Stimulated activated CD4-positive, alpha-beta T cell treated with anti-CD3 and anti-CD28 coated beads, TNF-alpha, amount 100 ng/mL, for 48 hours (primary cell): ENCODE measurements around the gene PRKG1.
"Not testable (repeated sequence)": the region's sequence is repeated elsewhere in the genome, so short reads cannot be mapped to it uniquely, and the experiment has no call there.

Experiments
- DNase-seq, 3 donors: peaks; one replicate each; pipeline ENCODE4 v3.0.0-alpha.2; 2020; ENCODE audit warnings: low read depth in 3 of 3

The PRKG1 gene

DNA sequence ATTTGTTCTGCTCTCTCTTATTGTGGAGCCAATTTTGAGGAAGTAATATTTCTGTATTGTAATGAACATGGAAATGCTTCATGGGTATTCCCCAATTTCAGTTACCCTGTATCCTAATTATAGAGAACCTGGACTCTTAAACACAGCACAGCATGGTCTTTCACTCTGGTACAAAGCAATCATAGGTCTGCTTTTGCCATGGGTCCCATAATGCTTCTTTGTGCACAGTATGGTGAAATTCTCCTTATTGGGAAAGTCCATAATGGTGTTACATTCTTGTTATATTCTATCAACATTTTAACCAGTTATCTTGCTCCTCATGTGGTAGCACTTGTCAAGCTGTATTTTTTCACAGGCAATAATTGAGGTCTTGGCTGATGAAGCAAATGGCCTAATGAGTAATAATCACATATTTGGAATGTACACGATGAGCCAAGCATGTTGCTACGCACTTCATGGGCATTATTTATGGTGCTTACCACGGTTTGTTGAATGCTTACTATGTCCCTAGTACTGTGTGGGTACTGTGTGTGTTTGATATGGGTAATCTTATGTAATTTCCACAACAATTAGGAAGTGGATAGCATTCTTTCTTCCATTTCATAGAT is 42.9 kb downstream of the PRKG1 start:
- DNase-seq = no peak

GRCh38 chr10:51117794-51118193 is 43.5 kb downstream of the PRKG1 start:
- no peak for DNase-seq

DNA sequence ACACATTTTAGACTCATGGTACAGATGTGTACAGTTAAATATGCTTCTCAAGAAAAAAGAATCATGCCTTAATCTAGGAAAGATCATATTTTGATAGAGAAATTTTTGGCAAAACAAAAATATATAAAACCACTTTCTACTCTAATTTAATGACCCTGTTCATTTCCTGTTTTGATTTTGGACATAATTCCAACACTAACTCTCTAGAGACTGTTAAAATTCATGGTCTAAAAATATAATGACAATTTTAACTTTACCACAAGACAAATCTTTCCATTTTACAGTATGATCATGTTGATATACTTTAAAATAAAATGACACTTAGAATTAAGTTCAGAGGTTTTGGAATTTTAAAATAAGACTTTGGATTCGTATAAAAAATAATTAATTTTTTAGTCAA is 45.2 kb downstream of the PRKG1 start:
- DNase-seq = no peak

DNA sequence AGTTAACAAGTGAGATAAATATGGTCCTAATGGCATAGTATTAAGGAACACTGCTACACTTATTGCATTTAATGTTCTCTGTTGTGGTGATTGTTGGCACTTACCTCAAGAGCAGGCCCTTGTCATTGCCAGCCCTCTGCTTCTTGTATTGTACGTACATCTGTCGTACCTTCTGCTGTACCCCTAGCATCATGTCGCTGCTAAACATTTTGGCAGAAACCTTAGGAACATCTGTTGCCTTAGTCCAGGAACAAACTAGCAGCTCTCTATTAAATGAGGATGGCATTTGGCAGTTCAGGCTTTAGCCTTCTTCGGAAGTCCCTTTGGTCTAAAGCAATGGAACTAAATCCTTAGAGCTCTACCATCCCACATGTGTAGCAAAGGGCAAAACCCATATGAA is 47.6 kb downstream of the PRKG1 start:
- no peak for DNase-seq

- no peak for DNase-seq
Observed at GRCh38 chr10:51124852-51125251, 50.6 kb downstream of the PRKG1 start.

GRCh38 chr10:51125518-51125917 is 51.2 kb downstream of the PRKG1 start:
- no peak for DNase-seq

GRCh38 chr10:51129946-51130544 is 55.8 kb downstream of the PRKG1 start:
- no peak for DNase-seq

- no peak for DNase-seq
Observed at GRCh38 chr10:51137756-51138529, 63.7 kb downstream of the PRKG1 start.

- no peak for DNase-seq
Observed at GRCh38 chr10:51139176-51139575, 64.9 kb downstream of the PRKG1 start.

DNA sequence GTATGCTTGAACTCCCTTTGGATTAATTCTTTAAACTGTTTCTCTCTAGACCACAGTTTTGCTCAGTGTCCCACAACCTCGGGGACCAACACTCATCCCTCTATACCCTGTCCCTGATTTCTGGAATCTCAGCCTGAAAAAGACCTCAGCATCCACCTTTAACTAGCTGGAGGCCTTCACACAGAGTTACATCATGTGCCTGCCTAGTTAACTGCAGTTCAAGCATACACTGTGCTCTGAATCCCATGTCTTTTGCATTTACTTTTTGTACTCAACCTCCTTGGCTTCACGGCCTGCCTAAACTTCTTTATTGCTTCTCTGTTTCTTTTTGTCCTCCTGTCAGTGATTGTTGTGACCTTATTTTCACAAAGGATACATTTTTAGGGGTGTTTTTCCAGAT is 66.7 kb downstream of the PRKG1 start:
- DNase-seq = no peak

GRCh38 chr10:51144161-51144781 is 70.0 kb downstream of the PRKG1 start:
- no peak for DNase-seq

GRCh38 chr10:51145375-51145774 is 71.1 kb downstream of the PRKG1 start:
- no peak for DNase-seq

- DNase-seq = no peak
Observed at GRCh38 chr10:51147644-51148399, 73.5 kb downstream of the PRKG1 start.

- DNase-seq = no peak
Observed at GRCh38 chr10:51156926-51157325, 82.6 kb downstream of the PRKG1 start.

DNA sequence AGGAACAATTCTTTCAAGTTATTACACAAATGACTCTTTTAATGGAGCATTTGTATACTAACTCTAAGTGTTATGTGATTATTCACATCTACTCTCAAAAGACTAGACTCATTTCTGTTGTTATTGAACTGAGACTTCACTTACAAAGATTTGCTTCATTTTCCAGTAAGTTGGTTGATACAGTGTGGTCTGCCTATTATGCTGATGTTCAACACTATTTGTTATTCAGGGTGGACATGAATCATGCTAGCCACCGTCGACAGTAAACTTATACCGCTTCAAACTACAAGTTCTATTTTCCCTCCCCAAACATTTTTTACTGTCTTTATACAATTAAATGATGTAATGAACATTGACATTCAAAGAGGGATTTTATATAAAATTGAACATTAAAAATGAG is 84.5 kb downstream of the PRKG1 start:
- DNase-seq = no peak

- no peak for DNase-seq
Observed at GRCh38 chr10:51159841-51160240, 85.6 kb downstream of the PRKG1 start.

- no peak for DNase-seq
Observed at GRCh38 chr10:51162002-51162401, 87.7 kb downstream of the PRKG1 start.

DNA sequence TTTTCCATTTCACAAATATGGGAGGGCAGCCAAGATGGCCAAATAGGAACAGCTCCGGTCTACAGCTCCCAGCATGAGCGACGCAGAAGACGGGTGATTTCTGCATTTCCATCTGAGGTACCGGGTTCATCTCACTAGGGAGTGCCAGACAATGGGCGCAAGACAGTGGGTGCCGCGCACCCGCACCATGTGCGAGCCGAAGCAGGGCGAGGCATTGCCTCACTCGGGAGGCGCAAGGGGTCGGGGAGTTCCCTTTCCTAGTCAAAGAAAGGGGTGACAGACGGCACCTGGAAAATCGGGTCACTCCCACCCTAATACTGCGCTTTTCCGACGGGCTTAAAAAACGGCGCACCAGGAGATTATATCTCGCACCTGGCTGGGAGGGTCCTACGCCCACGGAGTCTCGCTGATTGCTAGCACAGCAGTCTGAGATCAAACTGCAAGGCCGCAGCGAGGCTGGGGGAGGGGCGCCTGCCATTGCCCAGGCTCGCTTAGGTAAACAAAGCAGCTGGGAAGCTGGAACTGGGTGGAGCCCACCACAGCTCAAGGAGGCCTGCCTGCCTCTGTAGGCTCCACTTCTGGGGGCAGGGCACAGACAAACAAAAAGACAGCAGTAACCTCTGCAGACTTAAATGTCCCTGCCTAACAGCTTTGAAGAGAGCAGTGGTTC is 89.2 kb downstream of the PRKG1 start:
- not testable (repeated sequence) for DNase-seq

DNA sequence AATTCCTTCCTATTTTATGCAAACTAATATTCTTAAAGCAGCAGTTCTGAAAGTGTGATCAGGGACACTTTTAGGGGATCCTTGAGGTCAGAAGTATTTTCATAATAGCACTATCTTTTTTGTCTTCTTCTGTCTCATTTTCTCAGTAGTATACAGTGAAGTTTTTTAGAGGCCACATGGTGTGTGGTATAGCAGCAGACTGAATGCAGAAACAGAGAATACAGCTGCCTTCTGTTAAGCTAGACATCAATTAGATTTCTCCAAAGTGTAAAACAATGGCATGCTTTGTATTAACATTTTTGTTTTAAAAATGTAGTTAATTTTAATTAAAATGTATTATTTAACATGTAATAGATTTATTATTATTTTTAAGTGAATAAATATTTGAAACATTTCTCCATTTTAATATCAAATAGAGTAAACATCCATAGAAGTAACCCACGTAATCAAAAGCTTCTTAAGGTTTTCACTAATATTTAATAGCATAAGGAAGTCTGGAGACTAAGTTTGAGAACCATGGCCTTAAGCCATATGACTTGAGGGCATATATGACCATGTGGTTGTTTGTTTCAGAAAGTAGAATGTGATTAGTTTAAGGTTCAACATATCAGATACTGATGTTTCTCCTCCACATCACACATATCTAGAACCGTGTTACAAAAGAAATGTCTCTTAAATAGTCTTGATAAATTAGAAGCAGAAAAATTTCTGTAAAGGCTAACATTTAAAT is 94.0 kb downstream of the PRKG1 start:
- DNase-seq = no peak

DNA sequence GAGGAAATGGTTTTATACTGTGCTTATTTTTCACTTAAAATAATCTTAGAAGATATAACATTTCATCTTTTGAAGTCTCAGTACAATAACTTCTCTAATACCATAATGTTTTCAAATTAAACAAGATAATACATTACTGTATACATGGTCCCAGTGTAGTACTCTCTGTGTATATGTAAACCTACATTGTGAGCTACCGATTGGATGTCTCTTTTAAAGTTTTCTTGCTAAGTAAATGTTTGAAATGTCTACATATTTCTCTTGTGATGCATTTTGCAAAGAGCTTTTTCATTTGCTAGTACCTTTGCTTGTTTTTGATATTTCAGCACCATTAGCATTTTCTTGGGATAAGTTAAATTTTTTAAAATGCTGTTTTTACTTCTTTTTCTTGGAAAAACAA is 94.8 kb downstream of the PRKG1 start:
- no peak for DNase-seq
